ENCODE results near the gene PRKN.

The PRKN gene

GRCh38 chr6:162615016-162615705 lies 112.4 kb downstream of the PRKN start:
- DNase-seq (ENCODE audit: low spot score), result no peak

- DNase-seq (ENCODE audit: low spot score), result no peak
Observed at GRCh38 chr6:162613310-162613709, 114.3 kb downstream of the PRKN start.

GRCh38 chr6:162612613-162613012 lies 115.0 kb downstream of the PRKN start:
- no peak for DNase-seq (ENCODE audit: low spot score)

GRCh38 chr6:162610351-162610750 lies 117.2 kb downstream of the PRKN start:
- no peak for DNase-seq (ENCODE audit: low spot score)

- DNase-seq (ENCODE audit: low spot score), result no peak
Observed at GRCh38 chr6:162605881-162606280, 121.7 kb downstream of the PRKN start.

GRCh38 chr6:162603231-162604015 lies 124.1 kb downstream of the PRKN start:
- DNase-seq (ENCODE audit: low spot score), result no peak

- no peak for DNase-seq (ENCODE audit: low spot score)
Observed at GRCh38 chr6:162602759-162603158, 124.8 kb downstream of the PRKN start.

GRCh38 chr6:162596676-162597075 lies 130.9 kb downstream of the PRKN start:
- DNase-seq (ENCODE audit: low spot score), result no peak

- no peak for DNase-seq (ENCODE audit: low spot score)
Observed at GRCh38 chr6:162591517-162591916, 136.0 kb downstream of the PRKN start.

GRCh38 chr6:162581988-162582780 lies 145.4 kb downstream of the PRKN start:
- no peak for DNase-seq (ENCODE audit: low spot score)

GRCh38 chr6:162580619-162581018 lies 146.9 kb downstream of the PRKN start:
- DNase-seq (ENCODE audit: low spot score), result no peak

- DNase-seq (ENCODE audit: low spot score), result no peak
Observed at GRCh38 chr6:162576016-162576415, 151.6 kb downstream of the PRKN start.

- no peak for DNase-seq (ENCODE audit: low spot score)
Observed at GRCh38 chr6:162572240-162572639, 155.3 kb downstream of the PRKN start.

GRCh38 chr6:162568266-162568665 lies 159.3 kb downstream of the PRKN start:
- DNase-seq (ENCODE audit: low spot score), result no peak

GRCh38 chr6:162562041-162562440 lies 165.5 kb downstream of the PRKN start:
- DNase-seq (ENCODE audit: low spot score), result no peak

- DNase-seq (ENCODE audit: low spot score), result no peak
Observed at GRCh38 chr6:162560891-162561290, 166.7 kb downstream of the PRKN start.

- DNase-seq (ENCODE audit: low spot score), result no peak
Observed at GRCh38 chr6:162554531-162554930, 173.0 kb downstream of the PRKN start.

GRCh38 chr6:162546905-162547304 lies 180.7 kb downstream of the PRKN start:
- no peak for DNase-seq (ENCODE audit: low spot score)

GRCh38 chr6:162543221-162543620 lies 184.3 kb downstream of the PRKN start:
- DNase-seq (ENCODE audit: low spot score), result no peak

- DNase-seq (ENCODE audit: low spot score), result no peak
Observed at GRCh38 chr6:162541019-162541601, 186.5 kb downstream of the PRKN start.

- DNase-seq (ENCODE audit: low spot score), result no peak
Observed at GRCh38 chr6:162539321-162539720, 188.2 kb downstream of the PRKN start.

- DNase-seq (ENCODE audit: low spot score), result no peak
Observed at GRCh38 chr6:162538643-162539064, 188.9 kb downstream of the PRKN start.
